ENCODE measurements around the gene PRAC2.

The PRAC2 gene

DNA sequence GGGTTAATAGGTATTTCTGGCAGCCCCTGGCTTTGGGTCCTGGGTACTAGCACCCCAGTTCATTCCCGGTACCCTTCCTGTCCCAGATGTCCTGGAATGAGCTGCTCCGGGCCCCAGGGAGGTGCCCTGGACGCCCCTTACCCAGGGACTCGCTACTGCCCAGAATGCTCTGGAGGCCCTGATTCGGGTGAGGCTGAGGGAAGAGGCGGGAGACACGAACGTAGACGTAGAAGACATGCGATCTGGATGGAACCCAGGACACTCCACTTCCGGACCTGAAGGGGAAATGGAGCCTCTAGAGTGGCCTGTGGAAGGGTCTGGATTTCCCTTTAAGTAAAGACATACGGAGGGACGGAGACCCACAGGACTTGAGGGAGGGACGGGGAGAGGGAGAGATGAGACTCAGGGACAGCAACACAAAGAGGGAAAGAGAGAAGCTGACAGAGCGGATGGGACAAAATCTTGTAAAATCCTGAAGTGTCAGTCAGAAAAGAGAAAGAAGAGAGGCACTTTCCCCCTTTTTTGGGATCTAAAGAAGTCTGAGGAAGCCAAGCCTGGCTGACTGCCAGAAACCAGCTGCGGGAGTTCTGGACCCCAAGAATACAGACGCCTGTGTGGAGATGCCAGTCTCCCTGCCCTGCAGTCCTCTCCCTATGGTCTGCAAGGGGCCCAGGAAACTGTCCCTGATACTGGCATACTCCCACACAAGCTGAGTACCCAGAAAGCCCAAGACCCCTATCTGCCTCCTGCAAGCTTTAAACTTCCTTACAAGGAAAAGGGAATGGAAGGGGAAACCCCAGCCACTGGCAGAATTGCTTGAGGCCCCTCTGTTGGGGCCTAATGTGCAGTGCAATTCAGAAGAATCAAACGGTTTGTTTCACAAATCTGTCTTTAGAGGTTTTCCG, 6.6 kb downstream of the PRAC2 start:
- no peak for DNase-seq
- intact Hi-C loops (cut with DNase I) = no loop called here

DNA sequence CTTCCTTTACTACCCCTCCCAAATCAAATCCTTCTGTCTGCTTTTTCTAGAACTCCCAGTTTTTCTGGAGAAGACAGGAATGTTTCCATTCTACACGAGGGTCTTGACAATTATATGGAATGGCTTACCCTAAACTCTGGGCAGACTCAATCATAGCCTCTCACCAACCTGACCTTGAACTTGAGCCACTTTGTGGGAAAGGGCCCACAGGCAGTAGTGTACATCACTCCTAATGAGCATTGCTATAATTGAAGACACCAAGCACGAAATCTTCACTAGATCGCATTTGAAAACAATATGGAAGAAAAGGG, 7.2 kb downstream of the PRAC2 start:
- intact Hi-C loops (cut with DNase I) = no loop called here
- no peak for DNase-seq

DNA sequence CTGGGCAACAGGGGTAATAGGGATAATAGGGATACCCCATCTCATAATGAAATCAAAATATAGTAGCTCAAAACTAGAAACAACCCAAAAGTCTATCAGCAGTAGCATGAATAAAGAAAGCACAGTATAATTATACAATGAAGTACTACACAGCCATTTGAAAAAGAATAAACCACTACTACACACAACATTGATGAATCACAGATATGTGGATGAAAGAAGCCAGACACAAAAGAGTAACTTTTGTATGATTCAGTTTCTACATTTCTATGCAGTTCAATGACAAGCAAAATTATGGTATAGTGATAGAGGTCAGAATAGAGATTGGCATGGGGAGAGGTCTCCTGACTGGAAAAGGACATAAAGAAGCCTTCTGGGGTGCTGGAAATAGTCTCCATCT, 8.4 kb downstream of the PRAC2 start:
- DNase-seq = no peak
- intact Hi-C loops (cut with DNase I) = no loop called here

DNA sequence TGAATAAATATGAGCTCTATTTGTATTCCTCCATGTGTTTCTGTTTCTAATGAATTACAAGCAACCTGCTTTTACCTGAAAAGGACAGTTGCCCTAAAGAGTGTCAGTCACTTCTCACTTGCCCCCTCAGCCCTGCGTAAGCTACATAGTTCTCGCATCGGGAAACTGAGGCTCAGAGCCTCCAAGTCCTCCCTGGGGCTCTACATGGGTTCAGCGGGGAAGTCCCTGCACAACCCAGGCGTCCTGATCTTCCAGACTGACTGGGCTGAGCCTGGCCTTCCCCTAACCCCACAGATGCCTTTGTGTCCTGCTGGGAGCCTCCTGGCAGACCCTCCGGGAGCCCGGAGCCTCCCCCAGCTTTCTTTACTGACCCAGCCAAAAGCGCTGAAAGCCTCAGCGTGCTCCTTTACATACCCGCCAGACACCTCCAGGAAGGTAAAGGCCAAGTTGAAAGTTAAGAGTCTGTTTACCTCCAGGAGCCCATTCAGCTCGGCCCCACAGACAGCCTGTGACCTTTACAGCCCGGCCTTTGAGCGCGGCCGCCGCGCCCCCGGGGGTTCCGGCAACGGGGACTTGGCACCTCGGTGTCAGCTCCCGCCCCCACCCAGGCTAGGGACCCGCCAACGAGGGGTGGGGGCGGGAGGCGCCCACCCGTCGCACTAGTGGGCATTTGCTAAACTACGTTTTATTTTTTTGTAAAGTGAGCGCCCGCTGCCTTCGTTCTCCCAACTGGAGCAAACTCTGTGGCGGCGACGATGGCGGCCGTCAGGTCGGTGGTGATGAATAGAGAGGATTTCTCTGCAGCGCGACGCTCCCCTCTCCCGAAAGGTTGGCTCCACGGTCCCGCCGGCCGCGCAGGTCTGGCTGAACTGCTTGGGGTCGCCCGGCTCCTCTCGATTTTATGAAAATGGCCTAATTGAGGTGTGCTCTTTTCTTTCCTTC, 10.0 kb downstream of the PRAC2 start:
- no peak for DNase-seq
- intact Hi-C loops (cut with DNase I) = no loop called here

DNA sequence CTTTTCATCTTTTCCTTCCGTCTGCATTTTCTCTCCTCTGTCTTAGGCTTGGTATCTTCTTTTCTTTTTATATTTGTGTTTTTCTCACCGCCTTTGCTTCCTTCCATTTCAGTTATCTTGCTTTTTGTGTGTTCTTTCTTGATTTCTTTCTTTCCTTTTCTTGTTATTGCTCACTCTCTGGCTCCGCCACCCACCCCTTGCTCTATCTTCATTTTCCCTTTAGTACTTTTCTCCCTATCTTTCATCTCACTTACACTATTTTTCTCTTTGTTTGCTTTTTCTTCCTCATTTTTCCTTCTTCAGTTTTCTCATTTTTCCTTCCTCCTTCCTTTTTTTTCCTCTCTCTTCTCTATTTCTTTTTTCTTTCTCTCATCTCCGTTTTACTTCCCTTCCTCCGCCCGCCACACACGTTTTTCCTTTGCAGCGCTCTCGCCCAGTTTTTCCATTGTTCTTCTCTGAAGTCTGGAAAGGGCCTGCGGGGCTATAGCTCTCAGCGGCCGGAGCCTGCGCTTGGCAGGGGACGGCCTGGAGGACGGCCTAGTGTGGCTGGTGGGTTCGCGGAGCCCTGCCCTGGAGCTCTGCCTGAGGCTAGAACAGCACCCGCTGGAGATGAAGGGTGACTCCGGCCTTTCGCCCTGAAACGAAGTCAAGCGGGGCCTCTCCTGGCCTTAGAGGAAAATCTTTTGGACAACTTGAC, 10.8 kb downstream of the PRAC2 start:
- DNase-seq = no peak
- intact Hi-C loops (cut with DNase I) = no loop called here

DNA sequence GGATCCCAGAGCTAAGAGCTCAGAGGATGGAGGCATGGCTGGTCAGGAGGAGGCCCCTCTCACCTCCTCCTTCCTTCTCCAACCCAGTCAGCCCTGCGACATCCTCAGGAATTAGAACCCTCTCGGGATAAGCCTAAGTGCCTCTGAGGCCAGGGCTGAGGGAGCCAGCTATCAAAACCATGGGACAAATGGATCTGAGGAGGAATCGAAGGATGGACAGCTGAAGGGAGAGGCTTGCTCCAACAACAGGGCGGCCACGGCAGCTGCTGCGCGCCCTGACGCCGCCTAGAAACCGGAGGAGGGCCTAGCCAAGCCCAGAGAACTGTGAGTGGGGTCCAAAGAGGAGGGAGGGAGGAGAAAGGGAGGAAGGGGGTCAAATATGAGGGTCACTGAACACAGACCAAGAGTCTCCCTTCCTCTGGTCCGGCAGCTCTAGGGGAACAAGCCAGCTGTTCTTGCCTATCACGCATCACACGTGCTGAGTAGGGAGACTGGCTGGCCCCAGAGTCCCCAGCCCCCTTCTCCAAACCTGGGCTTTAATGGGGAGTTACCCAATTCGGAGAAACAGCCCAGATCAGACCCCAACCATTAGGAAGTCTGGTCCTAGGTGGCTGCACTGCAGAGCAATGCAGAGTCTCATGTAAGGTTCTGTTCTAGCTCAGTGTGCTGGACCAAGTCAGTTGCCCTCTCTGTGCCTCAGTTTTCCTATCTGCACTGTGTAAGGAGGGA, 11.5 kb downstream of the PRAC2 start:
- intact Hi-C loops (cut with DNase I) = no loop called here
- DNase-seq = no peak

DNA sequence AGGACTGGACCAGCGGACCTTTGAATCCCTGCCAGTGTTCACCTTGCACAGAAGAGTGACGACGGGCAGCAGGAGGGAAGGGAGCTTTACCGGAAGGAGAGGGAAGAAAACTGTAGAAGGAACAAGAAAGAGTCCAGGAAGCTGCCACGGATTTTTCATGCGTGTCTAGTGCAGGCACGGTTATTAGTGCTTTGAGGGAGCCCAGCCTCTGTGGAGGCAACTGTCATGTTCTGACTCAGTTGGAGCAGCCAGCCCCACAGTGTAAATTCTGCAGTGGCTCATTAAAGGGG, 12.0 kb downstream of the PRAC2 start:
- no peak for DNase-seq
- intact Hi-C loops (cut with DNase I) = no loop called here

DNA sequence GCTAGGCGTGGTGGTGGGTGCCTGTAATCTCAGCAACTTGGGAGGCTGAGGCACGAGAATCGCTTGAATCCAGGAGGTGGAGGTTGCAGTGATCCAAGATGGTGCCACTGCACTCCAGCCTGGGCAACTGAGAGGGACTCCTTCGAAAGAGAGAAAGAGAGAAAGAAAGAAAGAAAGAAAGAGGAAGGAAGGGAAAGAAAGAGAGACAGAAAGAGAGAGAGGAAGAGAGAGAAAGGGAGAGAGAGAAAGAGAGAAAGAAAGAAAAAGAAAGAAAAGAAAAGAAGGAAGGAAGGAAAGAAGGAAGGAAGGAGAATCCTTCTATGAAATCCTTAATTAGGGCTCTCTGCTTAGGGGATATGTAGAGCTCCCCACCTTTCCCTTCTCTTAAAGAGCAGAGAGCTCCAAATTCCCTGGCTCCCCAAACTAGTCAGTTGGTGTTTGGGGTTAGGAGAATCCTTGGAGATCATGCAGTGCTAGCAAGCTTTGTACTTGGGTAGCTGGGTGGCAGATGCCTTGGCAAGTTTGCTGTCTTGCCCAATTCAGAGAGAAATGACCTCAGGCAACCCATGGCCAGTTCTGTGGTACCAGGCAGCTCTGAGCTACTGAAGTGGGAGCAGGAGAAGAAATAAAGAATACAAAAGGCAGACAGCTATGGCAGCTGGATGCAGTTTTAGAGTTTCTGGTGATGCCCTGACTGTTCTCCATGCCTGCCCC, 14.5 kb downstream of the PRAC2 start:
- intact Hi-C loops (cut with DNase I) = no loop called here
- DNase-seq = no peak

DNA sequence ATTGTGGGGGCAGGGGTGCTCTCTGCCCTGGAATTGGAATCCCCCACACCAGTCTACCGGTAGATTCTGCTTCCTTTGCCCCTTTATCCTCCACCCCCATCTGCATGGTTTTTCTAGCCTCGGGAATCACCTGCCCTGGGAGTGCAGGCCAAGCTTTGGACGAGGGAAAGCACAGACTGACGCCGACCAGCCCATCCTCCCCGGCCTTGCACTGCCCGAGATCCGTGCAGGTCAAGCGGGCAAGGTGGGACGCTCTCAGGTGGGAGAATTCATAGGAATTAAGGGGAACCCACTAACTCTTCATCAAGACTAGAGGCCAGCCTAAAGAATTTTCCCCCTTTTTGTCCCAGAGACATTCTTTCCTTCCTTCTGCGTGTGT, 15.4 kb downstream of the PRAC2 start:
- intact Hi-C loops (cut with DNase I) = no loop called here
- no peak for DNase-seq

DNA sequence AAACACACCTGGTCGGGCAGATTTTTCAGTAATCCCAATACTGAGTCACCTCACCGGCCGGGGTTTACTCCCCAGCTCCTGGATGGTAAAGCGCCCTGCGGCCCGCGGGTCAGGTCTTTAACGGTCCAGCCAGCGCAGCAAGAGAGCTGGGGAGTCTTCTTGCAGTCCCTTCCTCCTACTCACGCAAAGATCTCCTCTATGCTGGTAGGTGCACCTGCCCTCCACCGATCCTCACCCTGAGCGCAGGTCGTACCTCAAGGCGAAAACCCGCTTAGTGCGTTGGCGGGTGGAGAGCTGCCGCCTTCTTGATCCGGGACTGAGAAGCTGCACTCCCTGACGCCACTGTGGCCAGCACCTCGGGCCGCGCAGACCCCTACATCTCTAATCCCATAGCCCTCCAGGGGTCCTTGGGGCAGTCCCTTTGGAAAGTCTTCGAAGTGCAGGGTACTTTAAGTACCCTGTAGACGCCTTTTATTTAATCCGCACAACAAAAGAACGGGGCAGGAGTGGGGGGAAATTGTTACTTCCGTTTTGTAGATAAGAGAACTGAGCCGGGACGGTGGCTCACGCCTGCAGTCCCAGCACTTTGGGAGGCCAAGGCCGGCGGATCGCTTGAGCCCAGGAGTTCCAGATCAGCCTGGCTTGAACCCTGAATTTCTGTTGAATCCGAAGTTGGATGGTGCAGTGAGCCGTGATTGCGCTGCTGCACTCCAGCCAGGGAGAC, 16.0 kb downstream of the PRAC2 start:
- DNase-seq = no peak
- intact Hi-C loops (cut with DNase I) = no loop called here

DNA sequence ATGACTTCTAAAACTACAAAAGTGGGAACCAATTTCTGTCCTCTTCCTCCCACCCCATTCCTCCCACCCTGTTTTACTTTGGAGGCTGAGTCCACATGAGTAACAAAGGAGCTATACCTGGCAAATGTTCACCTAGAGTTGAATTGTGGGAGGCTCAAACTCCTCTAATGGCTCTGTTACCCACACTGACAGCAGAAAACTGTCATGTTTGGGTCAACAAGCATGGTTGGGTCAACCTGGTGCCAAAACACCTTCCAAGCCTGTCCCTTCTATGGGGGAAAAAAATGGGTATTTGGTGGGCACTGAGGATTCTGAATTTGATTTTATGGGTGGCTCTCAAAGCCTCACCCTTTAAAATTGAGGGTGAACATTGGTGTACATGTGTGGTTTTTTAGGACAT, 17.6 kb downstream of the PRAC2 start:
- no peak for DNase-seq
- intact Hi-C loops (cut with DNase I) = loop anchor here (10.0 kb wide), 1 partner anchor 254 kb away; the partner anchor contains the start of gene IGF2BP1

DNA sequence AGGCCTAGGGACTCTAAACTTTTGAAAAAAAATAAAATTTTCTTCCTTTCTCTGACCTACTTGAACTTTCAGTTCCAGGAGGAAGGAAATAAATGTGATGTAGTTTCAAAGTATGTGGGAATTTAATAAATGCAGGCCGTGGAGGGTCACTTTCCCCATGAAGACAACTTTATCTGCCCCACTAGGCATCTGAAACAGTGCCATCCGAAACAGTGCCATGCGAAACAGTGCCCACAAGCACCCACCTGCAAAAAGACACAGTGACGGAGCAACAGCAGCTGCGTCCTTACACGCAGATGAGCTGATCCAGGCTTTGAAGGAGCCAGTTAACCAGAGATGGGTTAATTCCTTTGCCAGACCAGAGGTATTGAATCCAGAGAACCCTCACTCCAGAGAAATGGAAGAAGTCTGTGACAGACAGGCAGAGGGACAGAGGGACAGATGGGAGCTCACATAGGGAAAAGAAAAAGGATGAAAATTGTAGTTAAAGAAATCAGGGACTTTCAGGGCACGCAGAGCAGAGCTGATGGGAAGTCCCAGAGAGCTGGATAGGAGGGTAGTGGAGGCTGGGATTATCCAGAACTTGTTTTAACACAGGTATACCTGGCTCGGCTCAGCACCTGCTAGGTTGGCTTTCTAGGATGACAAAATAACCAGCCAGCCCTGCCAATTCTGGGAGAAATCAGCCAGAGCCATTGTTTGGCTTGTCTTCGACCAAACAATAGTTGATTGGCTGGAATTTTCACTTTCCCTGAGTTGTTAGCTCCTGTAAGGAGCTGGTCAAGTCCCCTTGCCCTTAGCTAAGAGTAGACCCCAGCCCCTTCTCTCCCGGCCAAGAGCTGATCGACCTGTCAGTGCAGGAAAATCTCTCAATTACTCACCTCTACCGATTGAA, 22.6 kb downstream of the PRAC2 start:
- intact Hi-C loops (cut with DNase I) = loop anchor here (10.0 kb wide), 1 partner anchor 249 kb away; the partner anchor contains the start of gene IGF2BP1
- no peak for DNase-seq

DNA sequence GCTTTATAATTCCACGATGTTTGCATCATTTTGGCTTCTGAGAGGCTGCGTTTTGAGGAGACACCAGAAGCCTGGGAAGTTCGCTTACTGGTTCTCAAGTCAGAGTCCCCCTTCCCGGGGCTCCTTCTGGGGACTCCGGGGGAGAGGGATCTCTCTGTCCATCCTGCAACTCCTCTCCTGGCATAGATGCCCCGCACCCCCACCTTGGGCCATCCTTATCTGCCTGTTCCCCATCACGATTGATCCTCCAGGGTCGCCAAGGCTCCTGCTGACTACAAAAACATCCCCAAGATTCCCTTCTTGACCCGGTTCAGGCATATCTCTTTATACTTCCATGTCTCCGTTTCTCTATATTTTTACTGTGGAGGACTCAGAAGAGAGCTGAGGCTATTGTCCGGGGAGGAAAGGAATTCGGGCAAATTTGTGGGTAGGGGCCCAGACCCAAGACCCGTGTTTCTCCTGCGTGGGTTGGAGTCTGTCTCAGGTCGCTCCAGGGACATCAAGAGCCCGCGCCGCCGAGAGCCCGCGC, 24.0 kb downstream of the PRAC2 start:
- no peak for DNase-seq
- intact Hi-C loops (cut with DNase I) = loop anchor here (10.0 kb wide), 1 partner anchor 248 kb away; the partner anchor contains the start of gene IGF2BP1

DNA sequence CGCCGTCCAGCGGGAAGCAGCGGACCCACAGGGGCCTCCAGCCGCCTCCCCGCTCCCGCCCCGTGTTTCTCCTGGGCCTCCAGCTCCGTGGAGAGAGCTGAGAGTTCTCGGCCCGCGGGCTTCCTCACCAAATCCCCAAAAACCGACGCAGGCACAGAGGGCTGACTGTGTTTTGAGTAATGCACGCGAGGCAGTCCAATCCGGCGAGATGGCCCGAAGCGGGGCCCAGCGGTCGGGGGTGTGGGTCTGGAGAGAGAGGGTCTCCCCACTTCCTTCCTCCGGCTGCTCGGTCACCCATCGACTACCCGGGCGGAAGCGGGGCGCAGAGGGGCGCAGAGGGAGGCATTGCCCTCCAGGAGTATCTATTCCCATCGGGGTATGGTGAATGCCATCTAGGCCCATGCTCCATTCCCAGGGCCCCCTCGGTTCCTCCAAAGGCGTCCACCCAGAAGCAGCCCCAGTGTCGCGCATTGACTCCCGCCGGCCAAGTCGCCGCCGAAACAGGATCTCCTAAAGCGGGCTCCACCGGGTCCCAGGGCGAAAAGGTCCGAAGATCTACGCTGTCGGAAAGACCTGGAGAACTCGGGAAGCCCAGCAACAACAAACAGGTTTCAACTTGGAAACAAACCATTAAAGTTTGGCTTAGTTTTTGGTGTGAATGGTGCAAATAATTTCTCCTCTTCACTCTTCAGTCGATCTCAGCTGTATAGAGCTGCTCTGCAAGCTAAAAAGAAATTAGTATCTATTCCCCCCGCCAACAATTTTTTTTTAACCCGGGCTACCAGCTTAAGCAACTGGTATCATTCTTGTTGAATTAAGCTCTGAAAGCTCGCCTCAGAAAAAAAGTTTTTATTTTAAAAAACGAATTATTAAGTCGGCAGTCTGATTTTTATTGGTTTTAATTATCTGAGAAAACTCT, 24.7 kb downstream of the PRAC2 start:
- DNase-seq = no peak
- intact Hi-C loops (cut with DNase I) = loop anchor here (10.0 kb wide), 1 partner anchor 247 kb away; the partner anchor contains the start of gene IGF2BP1

All from head of caudate nucleus (tissue), 42 donors.